HG02610 (cell line): ENCODE measurements around the gene CDKN2AIPNL.
"Not testable (repeated sequence)": the region's sequence is repeated elsewhere in the genome, so short reads cannot be mapped to it uniquely, and the experiment has no call there.

ENCODE experiments used
- ATAC-seq: cut with Tn5 transposase; IDR thresholded peaks from one replicate; pipeline ENCODE4 v1.9.1; 2021; ENCODE audit warnings: mild to moderate bottlenecking, moderate library complexity; ENCODE audit not compliant: unreplicated experiment

CDKN2AIPNL gene

GRCh38 chr5:134438721-134439123 is 27.0 kb upstream of the CDKN2AIPNL start:
- ATAC-seq: no peak

- ATAC-seq: no peak
Measured at GRCh38 chr5:134437847-134438581, 26.3 kb upstream of the CDKN2AIPNL start.

GRCh38 chr5:134437340-134437846 is 25.7 kb upstream of the CDKN2AIPNL start:
- ATAC-seq: peak; percentile 5

GRCh38 chr5:134436523-134437339 is 25.1 kb upstream of the CDKN2AIPNL start:
- ATAC-seq: peak; percentile 81

- no peak for ATAC-seq
Measured at GRCh38 chr5:134435560-134435959, 23.9 kb upstream of the CDKN2AIPNL start.

- ATAC-seq: no peak
Measured at GRCh38 chr5:134432677-134433359, 21.1 kb upstream of the CDKN2AIPNL start.

- ATAC-seq: no peak
Measured at GRCh38 chr5:134432174-134432573, 20.5 kb upstream of the CDKN2AIPNL start.

GRCh38 chr5:134430001-134430569 is 18.4 kb upstream of the CDKN2AIPNL start:
- no peak for ATAC-seq

GRCh38 chr5:134427540-134428041 is 15.9 kb upstream of the CDKN2AIPNL start:
- ATAC-seq: no peak

GRCh38 chr5:134426361-134426760 is 14.7 kb upstream of the CDKN2AIPNL start:
- no peak for ATAC-seq

- ATAC-seq: no peak
Measured at GRCh38 chr5:134423376-134423775, 11.7 kb upstream of the CDKN2AIPNL start.

GRCh38 chr5:134422791-134423365 is 11.2 kb upstream of the CDKN2AIPNL start:
- ATAC-seq: no peak

GRCh38 chr5:134421038-134421437 is 9.4 kb upstream of the CDKN2AIPNL start:
- ATAC-seq: not testable (repeated sequence)

GRCh38 chr5:134420343-134420742 is 8.7 kb upstream of the CDKN2AIPNL start:
- ATAC-seq: no peak

- ATAC-seq: no peak
Measured at GRCh38 chr5:134418958-134419357, 7.3 kb upstream of the CDKN2AIPNL start.

GRCh38 chr5:134417707-134418106 is 6.0 kb upstream of the CDKN2AIPNL start:
- ATAC-seq: no peak

- ATAC-seq: no peak
Measured at GRCh38 chr5:134413046-134413445, 1.4 kb upstream of the CDKN2AIPNL start.

GRCh38 chr5:134411228-134411545 is 494 bp downstream of the CDKN2AIPNL start:
- ATAC-seq: no peak

- no peak for ATAC-seq
Measured at GRCh38 chr5:134410822-134411221, 859 bp downstream of the CDKN2AIPNL start.

- no peak for ATAC-seq
Measured at GRCh38 chr5:134409321-134409720, 2.4 kb downstream of the CDKN2AIPNL start.

- no peak for ATAC-seq
Measured at GRCh38 chr5:134406390-134406789, 5.3 kb downstream of the CDKN2AIPNL start.
